H1 (cell line): Measurements from ENCODE around the gene FOXA3. TPM values are rescaled to one million over a fixed set of nuclear protein-coding genes. Genes with fewer than 3 reads are reported as not detected.
A peak's percentile ranks its signal among the peaks of the same experiment; 100 is the strongest.

ENCODE experiments used
- CTCF ChIA-PET: fragments of 300-600 bp; sonication (Branson Sonifier 250); formaldehyde crosslinking; loops from one replicate; lab custom pipeline; 2021; ENCODE audit not compliant: partially characterized antibody; lab: Charles Lee
- POLR2A ChIA-PET: fragments of 300-600 bp; sonication (Branson Sonifier 250); formaldehyde crosslinking; loops from one replicate; lab custom pipeline; 2021; ENCODE audit warnings: inconsistent platforms; ENCODE audit not compliant: partially characterized antibody; lab: Charles Lee
- DNase-seq, 2 experiments: peaks; one replicate each; pipeline versions ENCODE4 v3.0.0 to v3.0.0-alpha.2; 2010 to 2022; ENCODE audit warnings: low spot score in 2 of 2, low read depth in 1 of 2, mixed read lengths in 1 of 2
- FAIRE-seq: peaks from 2 replicates; lab custom pipeline; 2011; peaks lifted over from hg19 to GRCh38; lab: Jason Lieb, UNC
- H2AFZ ChIP-seq: 2 replicates; pipeline ENCODE4 v1.8.1; 2012; ENCODE audit warnings: low read length, inconsistent platforms
- H2AK5ac ChIP-seq: 2 replicates; pipeline ENCODE4 v1.6.1; 2013; ENCODE audit warnings: low read depth, low read length
- H2BK120ac ChIP-seq: replicated peaks from 2 replicates; pipeline ENCODE3; 2013; ENCODE audit warnings: low read depth, low read length, inconsistent platforms
- H2BK12ac ChIP-seq: 2 replicates; pipeline ENCODE4 v1.6.1; 2013; ENCODE audit warnings: low read depth, low read length
- H2BK15ac ChIP-seq: 2 replicates; pipeline ENCODE4 v1.6.1; 2013; ENCODE audit warnings: low read length
- H2BK20ac ChIP-seq: 2 replicates; pipeline ENCODE4 v1.6.1; 2013; ENCODE audit warnings: low read length
- H2BK5ac ChIP-seq: 2 replicates; pipeline ENCODE4 v1.6.1; 2013; ENCODE audit warnings: low read depth, low read length
- H3K14ac ChIP-seq: 2 replicates; pipeline ENCODE4 v1.6.1; 2013; ENCODE audit warnings: inconsistent platforms; ENCODE audit not compliant: insufficient read length
- H3K18ac ChIP-seq: 2 replicates; pipeline ENCODE4 v1.6.1; 2013; ENCODE audit warnings: low read length; ENCODE audit errors: extremely low read depth
- H3K23ac ChIP-seq: 2 replicates; pipeline ENCODE4 v1.6.1; 2013; ENCODE audit warnings: inconsistent platforms; ENCODE audit not compliant: insufficient read length
- H3K23me2 ChIP-seq: 2 replicates; pipeline ENCODE4 v1.6.1; 2013; ENCODE audit warnings: low read depth, low read length
- H3K27ac ChIP-seq: 2 replicates; pipeline ENCODE4 v1.6.1; 2011; ENCODE audit warnings: low read depth, low read length, inconsistent platforms
- H3K27me3 ChIP-seq, 4 experiments: replicated peaks in 1 of 4; 1 replicate in 1 of 4; 2 replicates in 3 of 4; pipeline versions ENCODE4 v1.6.1 to v1.8.1; 2011 to 2013; ENCODE audit warnings: low read length in 3 of 4, mild to moderate bottlenecking in 3 of 4, inconsistent platforms in 2 of 4, mixed read lengths in 2 of 4, moderate library complexity in 1 of 4; ENCODE audit not compliant: control insufficient read depth in 3 of 4, insufficient read depth in 3 of 4; ENCODE audit errors: extremely low read depth in 1 of 4
- H3K36me3 ChIP-seq, 4 experiments: 2 replicates each; pipeline versions ENCODE4 v1.6.1 to v1.8.1; 2011 to 2013; ENCODE audit warnings: mild to moderate bottlenecking in 4 of 4, low read length in 3 of 4, moderate library complexity in 2 of 4, control low read depth in 1 of 4, inconsistent platforms in 1 of 4; ENCODE audit not compliant: insufficient read depth in 4 of 4, control insufficient read depth in 2 of 4
- H3K4ac ChIP-seq: replicated peaks from 2 replicates; pipeline ENCODE3; 2013; ENCODE audit warnings: low read length, low read depth, mixed read lengths, inconsistent platforms; ENCODE audit not compliant: insufficient read length
- H3K4me1 ChIP-seq, 4 experiments: replicated peaks in 1 of 4; 1 replicate in 1 of 4; 2 replicates in 3 of 4; pipeline versions ENCODE4 v1.6.1 to v1.8.1; 2011 to 2013; ENCODE audit warnings: low read length in 3 of 4, inconsistent platforms in 2 of 4, mixed read lengths in 1 of 4; ENCODE audit not compliant: insufficient read depth in 4 of 4, control insufficient read depth in 3 of 4
- H3K4me2 ChIP-seq, 2 experiments: 2 replicates each; pipeline versions ENCODE4 v1.6.1 to v1.8.1; 2011 to 2013; ENCODE audit warnings: low read depth in 2 of 2, low read length in 2 of 2, control low read depth in 1 of 2, inconsistent platforms in 1 of 2, mild to moderate bottlenecking in 1 of 2; ENCODE audit not compliant: insufficient read depth in 1 of 2
- H3K4me3 ChIP-seq, 4 experiments: fragments of 200-600, 300-600 bp in 1 of 4; sonication (generic), shearing (Covaris generic), sonication (Bioruptor Twin) in 1 of 4; 2 replicates each; pipeline versions ENCODE4 v1.5.1 to v1.8.1; 2011 to 2016; ENCODE audit warnings: low read length in 4 of 4, low read depth in 3 of 4, control low read depth in 2 of 4, inconsistent platforms in 2 of 4, mild to moderate bottlenecking in 2 of 4, mixed read lengths in 1 of 4, moderate library complexity in 1 of 4; ENCODE audit not compliant: insufficient read depth in 2 of 4; ENCODE audit errors: extremely low read depth in 1 of 4
- H3K56ac ChIP-seq: replicated peaks from 2 replicates; pipeline ENCODE3; 2013; ENCODE audit warnings: low read depth, mild to moderate bottlenecking, mixed read lengths, low read length, inconsistent platforms; ENCODE audit not compliant: insufficient read length
- H3K79me1 ChIP-seq: 2 replicates; pipeline ENCODE4 v1.6.1; 2013; ENCODE audit warnings: low read depth, low read length, control low read depth
- H3K79me2 ChIP-seq, 2 experiments: 2 replicates each; pipeline versions ENCODE4 v1.6.1 to v1.8.1; 2012 to 2013; ENCODE audit warnings: low read length in 2 of 2, mild to moderate bottlenecking in 2 of 2, inconsistent platforms in 1 of 2; ENCODE audit not compliant: insufficient read depth in 2 of 2, control insufficient read depth in 1 of 2
- H3K9ac ChIP-seq, 4 experiments: replicated peaks in 1 of 4; 1 replicate in 1 of 4; 2 replicates in 3 of 4; pipeline versions ENCODE4 v1.6.1 to v1.8.1; 2011 to 2013; ENCODE audit warnings: low read depth in 3 of 4, low read length in 3 of 4, control low read depth in 2 of 4, mild to moderate bottlenecking in 2 of 4, moderate library complexity in 2 of 4, inconsistent platforms in 1 of 4; ENCODE audit errors: extremely low read depth in 1 of 4
- H3K9me3 ChIP-seq, 2 experiments: 2 replicates each; pipeline versions ENCODE4 v1.6.1 to v1.8.1; 2012 to 2013; ENCODE audit warnings: mild to moderate bottlenecking in 2 of 2, moderate library complexity in 2 of 2, control low read depth in 1 of 2, inconsistent platforms in 1 of 2, low read depth in 1 of 2, low read length in 1 of 2, mixed read lengths in 1 of 2; ENCODE audit not compliant: insufficient read depth in 2 of 2
- H4K20me1 ChIP-seq, 2 experiments: replicated peaks in 1 of 2; 2 replicates each; pipeline versions ENCODE3 to v1.8.1; 2011 to 2013; ENCODE audit warnings: inconsistent platforms in 2 of 2, low read length in 2 of 2, mild to moderate bottlenecking in 1 of 2; ENCODE audit not compliant: insufficient read depth in 2 of 2, control insufficient read depth in 1 of 2
- H4K5ac ChIP-seq: 2 replicates; pipeline ENCODE4 v1.6.1; 2013; ENCODE audit warnings: low read length, low read depth, mixed read lengths, inconsistent platforms; ENCODE audit not compliant: insufficient read length
- H4K8ac ChIP-seq: 2 replicates; pipeline ENCODE4 v1.8.0; 2013; ENCODE audit warnings: mild to moderate bottlenecking, moderate library complexity, low read length, inconsistent platforms; ENCODE audit not compliant: insufficient read depth; ENCODE audit errors: extremely low read depth
- H4K91ac ChIP-seq: replicated peaks from 2 replicates; pipeline ENCODE3; 2013; ENCODE audit warnings: low read length, mixed read lengths, inconsistent platforms; ENCODE audit not compliant: insufficient read length
- ATF2 ChIP-seq: IDR thresholded peaks from 2 replicates; pipeline ENCODE4 v1.6.1; 2012; ENCODE audit warnings: low read length, inconsistent platforms
- ATF3 ChIP-seq: IDR thresholded peaks from 2 replicates; pipeline ENCODE4 v1.6.1; 2011; ENCODE audit warnings: low read depth, mild to moderate bottlenecking, low read length; ENCODE audit not compliant: insufficient read depth
- CTCF ChIP-seq, 3 experiments: IDR thresholded peaks; 1 replicate in 2 of 3; 2 replicates in 1 of 3; pipeline versions ENCODE4 v1.5.1 to v1.6.1; 2011; ENCODE audit warnings: low read length in 3 of 3, mild to moderate bottlenecking in 3 of 3, inconsistent platforms in 2 of 3, low read depth in 1 of 3, moderate library complexity in 1 of 3; ENCODE audit not compliant: insufficient read depth in 1 of 3; ENCODE audit errors: control extremely low read depth in 1 of 3
- NANOG ChIP-seq: IDR thresholded peaks from 2 replicates; pipeline ENCODE4 v1.6.1; 2011; ENCODE audit warnings: low read length, low read depth, mild to moderate bottlenecking, inconsistent platforms; ENCODE audit not compliant: insufficient read depth, poor library complexity, severe bottlenecking
- POLR2A ChIP-seq, 2 experiments: IDR thresholded peaks; 1 replicate in 1 of 2; 2 replicates in 1 of 2; pipeline ENCODE4 v1.6.1; 2011; ENCODE audit warnings: low read depth in 2 of 2, low read length in 2 of 2, mild to moderate bottlenecking in 2 of 2; ENCODE audit errors: control extremely low read depth in 1 of 2
- POU5F1 ChIP-seq: IDR thresholded peaks from 2 replicates; pipeline ENCODE4 v1.6.1; 2011; ENCODE audit warnings: low read depth, mild to moderate bottlenecking, low read length, moderate library complexity
- WGBS, 2 experiments: shearing (Covaris generic) in 1 of 2; methylation state at CpG; one replicate each; pipeline versions ENCODE4 v1.1.6 to v1.1.7; 2013 to 2015; ENCODE audit warnings: low lambda C conversion rate in 2 of 2, mixed read lengths in 2 of 2, inconsistent platforms in 1 of 2, low coverage in 1 of 2, missing lambda C conversion rate in 1 of 2; ENCODE audit not compliant: insufficient replicate concordance in 2 of 2, insufficient coverage in 1 of 2, insufficient read length in 1 of 2; ENCODE audit errors: extremely low coverage in 1 of 2, missing lambda C conversion rate in 1 of 2; 5-methylcytosine and 5-hydroxymethylcytosine counted together
- polyA plus RNA-seq, 7 experiments: library from polyadenylated mRNA; depleted of rRNA in 3 of 7; stranded (reverse) in 5 of 7; unstranded in 2 of 7; fragments of >200 nt in 5 of 7; fragments of 200-250 nt in 2 of 7; gene quantifications; 1 replicate in 5 of 7; 2 replicates in 1 of 7; 4 replicates in 1 of 7; pipeline versions ENCODE4 v1.2.1 to v1.2.3, GENCODE V29; 2011 to 2013; ENCODE audit warnings: missing spikeins in 2 of 7, mixed read lengths in 2 of 7
- total RNA-seq: library from RNA; stranded (reverse); fragmentation: NEBNext Ultra II Directional; extraction: Animal tissue kit (Norgen Biotek cat#: 25700); gene quantifications from 2 replicates; pipeline ENCODE4 v1.2.1, GENCODE V29; 2021

The FOXA3 gene
- total and polyA plus RNA-seq, 2 of the 8 experiments (the other 6 are each of a cell fraction or from before 2014, with no cell fraction given), result 20.2 to 49.1 TPM

GRCh38 chr19:45814851-45815480 lies 49.2 kb upstream of the FOXA3 start, which contains the start of gene RSPH6A:
RSPH6A (minus strand) TSS chr19:45815308; CDS start chr19:45815176, 132 bp downstream.
- WGBS, 2 experiments, result 27% methylated on average over 19 of the region's 40 CpGs; no CpG with 5 or more reads in 1 of the 2 experiments
- H3K79me2 ChIP-seq, result no peaks in the 10 kb centered on the region
- peak within 1 kb of the TSS; percentile 64; the same call in 1 of the 2 replicates for H2BK5ac ChIP-seq
- H3K79me1 ChIP-seq, result no peaks in the 10 kb centered on the region
- DNase-seq, result peak in 1 of 2 experiments; percentile 76
- no peak within 1 kb of the TSS for H3K14ac ChIP-seq
- H3K9me3 ChIP-seq, result no peaks in the 10 kb centered on the region
- peak within 1 kb of the TSS; percentile 52 to 68 (median 56) for H3K4me3 ChIP-seq
- H4K91ac ChIP-seq, result peak within 1 kb of the TSS; percentile 78
- no peaks in the 10 kb centered on the region for H3K27me3 ChIP-seq
- peak within 1 kb of the TSS; percentile 54 for H3K4ac ChIP-seq
- ChIA-PET POLR2A (interaction anchor here (0.6 to 12.6 kb wide), 13 partner anchors 10 to 98 kb away, joined by 3 to 175 read pairs (median 4); partner anchors contain the start of genes DMPK, DMWD, FBXO46 and FOXA3), CTCF (interaction anchor here (0.8 to 8.8 kb wide), 6 partner anchors 8 to 145 kb away, joined by 3 to 107 read pairs (median 4); partner anchors contain the start of gene SIX5)
- peak within 1 kb of the TSS; percentile 88 for H4K8ac ChIP-seq
- H3K27ac ChIP-seq, result peak within 1 kb of the TSS; percentile 86
- H3K9ac ChIP-seq, result peak within 1 kb of the TSS; percentile 70 to 85 (median 76)
- H2AFZ ChIP-seq, result no peak within 1 kb of the TSS
- H2BK12ac ChIP-seq, result peak within 1 kb of the TSS; percentile 50; the same call in 1 of the 2 replicates
- H3K23me2 ChIP-seq, result peaks cover 16% of the 10 kb centered on the region
- peak within 1 kb of the TSS; percentile 78 for H3K56ac ChIP-seq
- peaks cover 0 to under 1% (median 0%) of the 10 kb centered on the region in 4 experiments; a peak in 3 of 8 replicates for H3K36me3 ChIP-seq
- H3K18ac ChIP-seq, result peak within 1 kb of the TSS; percentile 78
- no peak within 1 kb of the TSS; the same call in 1 of the 2 replicates for H2BK15ac ChIP-seq
- H3K4me2 ChIP-seq, result peak within 1 kb of the TSS; percentile 85 to 88
- H3K23ac ChIP-seq, result no peak within 1 kb of the TSS
- no peaks in the 10 kb centered on the region for H4K20me1 ChIP-seq
- H2BK20ac ChIP-seq, result no peak within 1 kb of the TSS
- peak within 1 kb of the TSS; percentile 52 for H4K5ac ChIP-seq
- H2BK120ac ChIP-seq, result no peak within 1 kb of the TSS
- H3K4me1 ChIP-seq, result peaks cover 0 to 23% (median 20%) of the 10 kb centered on the region in 4 experiments; a peak in 6 of 7 replicates
- no peak for FAIRE-seq
- H2AK5ac ChIP-seq, result peak within 1 kb of the TSS; percentile 48; the same call in 1 of the 2 replicates
- TF ChIP-seq ATF2 (no peak; the same call in 1 of the 2 replicates), ATF3 (no peak), NANOG (no peak), POLR2A (IDR thresholded peaks at IDR 0.05; ENCODE audit: control extremely low read depth in 1 of 2, low read depth in 2 of 2, low read length in 2 of 2) (peak in 1 of 2 experiments; percentile 63; a peak in 2 of 3 replicates), POU5F1 (no peak), CTCF (IDR thresholded peaks at IDR 0.05; ENCODE audit: control extremely low read depth in 1 of 3, insufficient read depth in 1 of 3, low read depth in 1 of 3, low read length in 3 of 3) (0 out of 4 replicates have a peak, but pooled peaks of 1 of the 3 experiments have one; percentile 1)
